Measurements from ENCODE around the gene IGFL2.

DNA sequence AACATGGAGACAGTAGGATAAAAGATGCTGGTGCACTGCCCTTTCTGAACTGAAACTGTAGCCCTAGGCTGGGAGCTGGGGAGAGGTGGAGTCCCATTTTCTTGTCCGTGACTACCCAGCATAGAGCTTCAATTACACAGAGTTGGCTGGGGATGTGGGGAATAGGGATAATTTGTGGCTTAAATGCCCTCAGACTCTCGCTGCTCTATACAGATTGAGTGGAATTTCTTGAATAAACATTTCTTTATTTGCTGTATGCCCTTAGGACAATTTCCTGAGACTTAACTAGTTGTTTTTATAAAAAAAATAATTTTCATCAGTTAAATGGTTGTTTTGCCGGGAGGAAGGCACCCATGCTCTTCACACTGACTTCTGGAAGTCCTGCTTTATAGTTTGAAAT, 7.2 kb downstream of the IGFL2 start:
- TF ChIP-seq POLR2A (conservative IDR thresholded peaks at IDR 0.05): no peak
- TF ChIP-seq MAX (CRISPR knock-in tag; IDR thresholded peaks at IDR 0.05): no peak
- TF ChIP-seq MYNN (IDR thresholded peaks at IDR 0.05): no peak
- no peak for TF ChIP-seq MYNN (CRISPR knock-in tag; IDR thresholded peaks at IDR 0.05)
- no peak for TF ChIP-seq EP300 (IDR thresholded peaks at IDR 0.05; ENCODE audit: low read length)
- no peak for TF ChIP-seq HINFP (tag; conservative IDR thresholded peaks at IDR 0.05; ENCODE audit: low read depth)
- TF ChIP-seq KAT8 (IDR thresholded peaks at IDR 0.05; ENCODE audit: low read depth): no peak
- TF ChIP-seq ZNF740 (CRISPR knock-in tag; IDR thresholded peaks at IDR 0.05): no peak
- no peak for TF ChIP-seq ZNF740 (tag; IDR thresholded peaks at IDR 0.05)
- no peak for TF ChIP-seq PTTG1 (tag; IDR thresholded peaks at IDR 0.05; ENCODE audit: low read depth)
- TF ChIP-seq POLR2AphosphoS5 (IDR thresholded peaks at IDR 0.05; ENCODE audit: control insufficient read depth, insufficient read depth, low read depth, low read length): no peak
- no peak for TF ChIP-seq HNRNPL (IDR thresholded peaks at IDR 0.05; ENCODE audit: low read depth, low read length)
- TF ChIP-seq JUND (IDR thresholded peaks at IDR 0.05; ENCODE audit: borderline replicate concordance, low read depth, low read length): no peak
- TF ChIP-seq JUND (tag; IDR thresholded peaks at IDR 0.05; ENCODE audit: borderline replicate concordance, low read depth, low read length): no peak
- TF ChIP-seq CTBP1 (IDR thresholded peaks at IDR 0.05; ENCODE audit: borderline replicate concordance): no peak
- no peak for TF ChIP-seq ZKSCAN8 (CRISPR knock-in tag; IDR thresholded peaks at IDR 0.05)

Measured in K562 (cell line).